ENCODE results near the gene SLC39A1.

- TF ChIP-seq CTCF (IDR thresholded peaks at IDR 0.05) (no peak), POLR2A (IDR thresholded peaks at IDR 0.05) (no peak)
Measured at GRCh38 chr1:153945131-153945794, 18.1 kb downstream of the SLC39A1 start.
